ENCODE results near the gene GYPC. TPM values are rescaled to one million over a fixed set of nuclear protein-coding genes. Genes with fewer than 3 reads are reported as not detected.

Gene GYPC
- total RNA-seq, 1 donor from 2014 or later = 41.4 TPM

- no peak for DNase-seq (ENCODE audit: low spot score in 2 of 2, unreplicated experiment in 2 of 2)
- no peak overlapping the region for H3K27ac Mint-ChIP-seq
- no peaks in the 10 kb centered on the region for H3K36me3 Mint-ChIP-seq
- H3K4me3 Mint-ChIP-seq = no peak overlapping the region
- H3K4me1 Mint-ChIP-seq = peaks cover 34% of the 10 kb centered on the region
- H3K9me3 Mint-ChIP-seq = no peaks in the 10 kb centered on the region
- TF ChIP-seq, protein P1, sequence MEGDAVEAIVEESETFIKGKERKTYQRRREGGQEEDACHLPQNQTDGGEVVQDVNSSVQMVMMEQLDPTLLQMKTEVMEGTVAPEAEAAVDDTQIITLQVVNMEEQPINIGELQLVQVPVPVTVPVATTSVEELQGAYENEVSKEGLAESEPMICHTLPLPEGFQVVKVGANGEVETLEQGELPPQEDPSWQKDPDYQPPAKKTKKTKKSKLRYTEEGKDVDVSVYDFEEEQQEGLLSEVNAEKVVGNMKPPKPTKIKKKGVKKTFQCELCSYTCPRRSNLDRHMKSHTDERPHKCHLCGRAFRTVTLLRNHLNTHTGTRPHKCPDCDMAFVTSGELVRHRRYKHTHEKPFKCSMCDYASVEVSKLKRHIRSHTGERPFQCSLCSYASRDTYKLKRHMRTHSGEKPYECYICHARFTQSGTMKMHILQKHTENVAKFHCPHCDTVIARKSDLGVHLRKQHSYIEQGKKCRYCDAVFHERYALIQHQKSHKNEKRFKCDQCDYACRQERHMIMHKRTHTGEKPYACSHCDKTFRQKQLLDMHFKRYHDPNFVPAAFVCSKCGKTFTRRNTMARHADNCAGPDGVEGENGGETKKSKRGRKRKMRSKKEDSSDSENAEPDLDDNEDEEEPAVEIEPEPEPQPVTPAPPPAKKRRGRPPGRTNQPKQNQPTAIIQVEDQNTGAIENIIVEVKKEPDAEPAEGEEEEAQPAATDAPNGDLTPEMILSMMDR (IDR thresholded peaks at IDR 0.05; ENCODE audit: unreplicated experiment) = no peak
- H3K27me3 Mint-ChIP-seq (ENCODE audit: low read depth) = no peaks in the 10 kb centered on the region
Observed at GRCh38 chr2:126664639-126665038, 8.7 kb downstream of the GYPC start.

DNA sequence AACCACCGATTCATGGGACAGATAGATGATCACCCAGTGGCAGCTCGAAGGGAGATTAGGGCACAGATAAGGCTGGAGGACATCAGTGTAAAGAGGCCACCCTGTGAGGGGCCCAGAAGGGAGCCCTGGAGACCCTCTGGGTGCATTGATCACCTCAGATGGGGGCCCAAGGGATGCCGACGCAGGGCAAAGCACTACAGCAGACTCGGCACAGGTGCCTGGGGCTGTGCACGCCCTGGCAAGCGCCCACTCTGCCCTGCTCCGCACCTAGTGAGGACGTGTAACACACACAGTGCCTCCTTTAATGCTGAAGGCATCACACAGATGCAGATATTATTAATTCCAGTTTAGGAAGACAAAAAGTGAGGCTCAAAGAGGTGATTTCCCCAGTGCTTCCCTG lies 9.5 kb downstream of the GYPC start:
- Mint-ChIP-seq H3K27me3 (ENCODE audit: low read depth) (no peaks in the 10 kb centered on the region), H3K9me3 (no peaks in the 10 kb centered on the region), H3K36me3 (no peaks in the 10 kb centered on the region), H3K4me3 (no peak overlapping the region), H3K27ac (no peak overlapping the region), H3K4me1 (peaks cover 34% of the 10 kb centered on the region)
- no peak for DNase-seq (ENCODE audit: low spot score in 2 of 2, unreplicated experiment in 2 of 2)
- TF ChIP-seq, protein P1 (IDR thresholded peaks at IDR 0.05; ENCODE audit: unreplicated experiment) = no peak

GRCh38 chr2:126668254-126668653 lies 12.3 kb downstream of the GYPC start:
- Mint-ChIP-seq H3K27me3 (ENCODE audit: low read depth) (no peaks in the 10 kb centered on the region), H3K36me3 (peaks cover 2% of the 10 kb centered on the region), H3K9me3 (no peaks in the 10 kb centered on the region), H3K4me1 (peaks cover 22% of the 10 kb centered on the region), H3K27ac (no peak overlapping the region), H3K4me3 (no peak overlapping the region)
- TF ChIP-seq, protein P1 (IDR thresholded peaks at IDR 0.05; ENCODE audit: unreplicated experiment) = no peak
- DNase-seq (ENCODE audit: low spot score in 2 of 2, unreplicated experiment in 2 of 2) = no peak

GRCh38 chr2:126669772-126670171 lies 13.8 kb downstream of the GYPC start:
- no peaks in the 10 kb centered on the region for H3K27me3 Mint-ChIP-seq (ENCODE audit: low read depth)

GRCh38 chr2:126671488-126671887 lies 15.5 kb downstream of the GYPC start:
- Mint-ChIP-seq H3K27me3 (ENCODE audit: low read depth) (no peaks in the 10 kb centered on the region), H3K36me3 (peaks cover 20% of the 10 kb centered on the region), H3K9me3 (peaks cover 13% of the 10 kb centered on the region), H3K27ac (no peak overlapping the region), H3K4me3 (no peak overlapping the region), H3K4me1 (peaks cover 6% of the 10 kb centered on the region)
- no peak for DNase-seq (ENCODE audit: low spot score in 2 of 2, unreplicated experiment in 2 of 2)
- TF ChIP-seq, protein P1 (IDR thresholded peaks at IDR 0.05; ENCODE audit: unreplicated experiment) = no peak

More at GRCh38 chr2:126669772-126670171, 13.8 kb downstream of the GYPC start:
- H3K36me3 Mint-ChIP-seq = peaks cover 8% of the 10 kb centered on the region
- no peak for DNase-seq (ENCODE audit: low spot score in 2 of 2, unreplicated experiment in 2 of 2)
- H3K4me1 Mint-ChIP-seq = peaks cover 14% of the 10 kb centered on the region
- no peak overlapping the region for H3K27ac Mint-ChIP-seq
- no peak overlapping the region for H3K4me3 Mint-ChIP-seq
- H3K9me3 Mint-ChIP-seq = no peaks in the 10 kb centered on the region
- TF ChIP-seq, protein P1 (IDR thresholded peaks at IDR 0.05; ENCODE audit: unreplicated experiment) = no peak
